Osteocyte (in vitro differentiated cells): ENCODE data around the gene HADHB. TPM values are rescaled to one million over a fixed set of nuclear protein-coding genes. Genes with fewer than 3 reads are reported as not detected.

Source experiments
- DNase-seq: peaks from one replicate; pipeline ENCODE4 v3.0.0; 2021; ENCODE audit warnings: mixed read lengths; ENCODE audit not compliant: unreplicated experiment; ENCODE audit errors: extremely low spot score
- H3K27ac Mint-ChIP-seq: one replicate; pipeline ENCODE4 v1.8.0; 2021; ENCODE audit warnings: mild to moderate bottlenecking, mixed read lengths; ENCODE audit not compliant: unreplicated experiment
- H3K27me3 Mint-ChIP-seq: one replicate; pipeline ENCODE4 v1.8.0; 2021; ENCODE audit warnings: mixed read lengths; ENCODE audit not compliant: unreplicated experiment
- H3K36me3 Mint-ChIP-seq: one replicate; pipeline ENCODE4 v1.8.0; 2021; ENCODE audit warnings: mixed read lengths; ENCODE audit not compliant: unreplicated experiment
- H3K4me1 Mint-ChIP-seq: one replicate; pipeline ENCODE4 v1.8.0; 2021; ENCODE audit warnings: mixed read lengths; ENCODE audit not compliant: unreplicated experiment
- H3K4me3 Mint-ChIP-seq: one replicate; pipeline ENCODE4 v1.8.0; 2021; ENCODE audit warnings: mild to moderate bottlenecking, moderate library complexity, mixed read lengths; ENCODE audit not compliant: unreplicated experiment
- H3K9me3 Mint-ChIP-seq: one replicate; pipeline ENCODE4 v1.8.0; 2021; ENCODE audit warnings: mixed read lengths; ENCODE audit not compliant: unreplicated experiment
- CTCF ChIP-seq: fragments of 200-600 bp; sonication (generic); IDR thresholded peaks from 2 replicates; pipeline ENCODE4 v1.5.0; 2021; ENCODE audit warnings: antibody characterized with exemption, mild to moderate bottlenecking, moderate library complexity
- total RNA-seq: library from RNA; stranded (reverse); gene quantifications from 2 replicates; pipeline ENCODE4 v1.2.1, GENCODE V29; 2021

Gene HADHB
- total RNA-seq, 1 donor from 2014 or later: 98.5 TPM

GRCh38 chr2:26281226-26281625, 36.5 kb downstream of the HADHB start:
- no peaks in the 10 kb centered on the region for H3K4me1 Mint-ChIP-seq
- no peak overlapping the region for H3K27ac Mint-ChIP-seq
- H3K36me3 Mint-ChIP-seq: peaks cover 56% of the 10 kb centered on the region
- H3K27me3 Mint-ChIP-seq: no peaks in the 10 kb centered on the region
- no peak overlapping the region for H3K4me3 Mint-ChIP-seq
- no peak for TF ChIP-seq CTCF
- DNase-seq: no peak
- H3K9me3 Mint-ChIP-seq: no peaks in the 10 kb centered on the region

DNA sequence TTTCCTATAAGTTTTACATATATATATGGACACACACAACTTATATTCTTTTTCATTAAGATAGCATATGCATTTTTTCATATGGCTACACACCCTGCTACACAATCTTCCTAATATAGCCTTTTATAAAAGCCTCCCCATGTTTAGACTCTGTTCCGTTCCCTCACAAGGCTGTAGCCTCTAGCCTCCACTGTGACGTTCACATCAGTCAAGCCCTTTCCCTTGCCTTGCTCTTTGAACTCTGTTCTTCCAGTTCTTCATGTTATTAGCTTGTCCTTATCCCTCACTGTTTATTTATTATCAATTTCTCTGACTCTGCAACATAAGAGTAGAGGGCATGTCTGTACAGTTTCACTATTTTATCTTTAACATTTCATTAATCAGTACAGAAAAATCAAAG, 38.9 kb downstream of the HADHB start:
- TF ChIP-seq CTCF: no peak
- Mint-ChIP-seq H3K9me3 (no peaks in the 10 kb centered on the region), H3K36me3 (peaks cover 47% of the 10 kb centered on the region), H3K27me3 (no peaks in the 10 kb centered on the region), H3K27ac (no peak overlapping the region), H3K4me1 (no peaks in the 10 kb centered on the region), H3K4me3 (no peak overlapping the region)
- DNase-seq: no peak

- Mint-ChIP-seq H3K9me3 (no peaks in the 10 kb centered on the region), H3K27ac (no peak overlapping the region), H3K4me3 (no peak overlapping the region), H3K27me3 (no peaks in the 10 kb centered on the region), H3K36me3 (peaks cover 42% of the 10 kb centered on the region), H3K4me1 (no peaks in the 10 kb centered on the region)
- DNase-seq: no peak
- TF ChIP-seq CTCF: no peak
Measured at GRCh38 chr2:26284132-26284531, 39.4 kb downstream of the HADHB start.

- TF ChIP-seq CTCF: no peak
- Mint-ChIP-seq H3K27me3 (no peaks in the 10 kb centered on the region), H3K4me1 (no peaks in the 10 kb centered on the region), H3K4me3 (no peak overlapping the region), H3K36me3 (peaks cover 40% of the 10 kb centered on the region), H3K27ac (no peak overlapping the region), H3K9me3 (no peaks in the 10 kb centered on the region)
- DNase-seq: no peak
Measured at GRCh38 chr2:26285931-26286330, 41.2 kb downstream of the HADHB start.

DNA sequence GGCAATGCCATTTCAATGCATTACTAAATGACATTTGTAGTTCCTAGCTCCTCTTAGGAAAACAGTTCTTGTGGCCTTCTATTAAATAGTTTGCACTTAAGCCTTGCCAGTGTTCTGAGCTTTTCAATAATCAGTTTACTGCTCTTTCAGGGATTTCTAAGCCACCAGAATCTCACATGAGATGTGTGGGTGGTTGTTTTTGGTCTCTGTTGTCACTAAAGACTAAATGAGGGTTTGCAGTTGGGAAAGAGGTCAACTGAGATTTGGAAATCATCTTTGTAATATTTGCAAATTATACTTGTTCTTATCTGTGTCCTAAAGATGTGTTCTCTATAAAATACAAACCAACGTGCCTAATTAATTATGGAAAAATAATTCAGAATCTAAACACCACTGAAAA, 45.3 kb downstream of the HADHB start:
- Mint-ChIP-seq H3K4me1 (no peaks in the 10 kb centered on the region), H3K4me3 (no peak overlapping the region), H3K27ac (no peak overlapping the region), H3K9me3 (no peaks in the 10 kb centered on the region), H3K36me3 (peaks cover 16% of the 10 kb centered on the region), H3K27me3 (no peaks in the 10 kb centered on the region)
- DNase-seq: no peak
- TF ChIP-seq CTCF: no peak
